ENCODE data around the gene KCNK13. TPM values are rescaled to one million over a fixed set of nuclear protein-coding genes. Genes with fewer than 3 reads are reported as not detected.
"Not testable (repeated sequence)": the region's sequence is repeated elsewhere in the genome, so short reads cannot be mapped to it uniquely, and the experiment has no call there.

The KCNK13 gene
- total RNA-seq, 1 donor from 2014 or later = not detected

- DNase-seq (ENCODE audit: low read depth) = no peak
Observed at GRCh38 chr14:90193925-90194324, 132.1 kb downstream of the KCNK13 start.

- DNase-seq (ENCODE audit: low read depth) = no peak
Observed at GRCh38 chr14:90194706-90195105, 132.9 kb downstream of the KCNK13 start.

GRCh38 chr14:90198541-90199060, 136.8 kb downstream of the KCNK13 start:
- DNase-seq (ENCODE audit: low read depth) = no peak

- not testable (repeated sequence) for DNase-seq (ENCODE audit: low read depth)
Observed at GRCh38 chr14:90200546-90200945, 138.8 kb downstream of the KCNK13 start.

GRCh38 chr14:90201344-90201743, 139.6 kb downstream of the KCNK13 start:
- DNase-seq (ENCODE audit: low read depth) = no peak

- no peak for DNase-seq (ENCODE audit: low read depth)
Observed at GRCh38 chr14:90204516-90204915, 142.7 kb downstream of the KCNK13 start.

- DNase-seq (ENCODE audit: low read depth) = no peak
Observed at GRCh38 chr14:90213099-90213748, 151.4 kb downstream of the KCNK13 start.

- no peak for DNase-seq (ENCODE audit: low read depth)
Observed at GRCh38 chr14:90228478-90228877, 166.7 kb downstream of the KCNK13 start.

- not testable (repeated sequence) for DNase-seq (ENCODE audit: low read depth)
Observed at GRCh38 chr14:90229942-90230341, 168.1 kb downstream of the KCNK13 start.

Other genes with a start within 250 kb of the KCNK13 start
- gene EFCAB11, start 107.3 kb upstream of the KCNK13 start, total RNA-seq = 5.0 and 13.9 TPM in 2 replicates
- 36.6 and 67.4 TPM in 2 replicates for gene TDP1, start 106.1 kb upstream of the KCNK13 start, total RNA-seq
- gene PSMC1, start 194.6 kb downstream of the KCNK13 start, total RNA-seq = 168 and 180 TPM in 2 replicates

Measured in renal cortical epithelial cell (primary cell).